ENCODE data around the gene SLC9A3.

Gene SLC9A3

GRCh38 chr5:485113-485945 is 38.9 kb downstream of the SLC9A3 start:
- TF ChIP-seq CTCF (IDR thresholded peaks at IDR 0.05; ENCODE audit: insufficient read depth, low read depth, low read length, missing control alignments): no peak
- DNase-seq (ENCODE audit: low read depth): no peak
- no peak overlapping the region for H3K4me3 ChIP-seq (ENCODE audit: low read depth, low read length)

- H3K4me3 ChIP-seq (ENCODE audit: low read depth, low read length): no peak overlapping the region
- no peak for DNase-seq (ENCODE audit: low read depth)
- TF ChIP-seq CTCF (IDR thresholded peaks at IDR 0.05; ENCODE audit: insufficient read depth, low read depth, low read length, missing control alignments): no peak
These were observed 39.7 kb downstream of the SLC9A3 start for GRCh38 chr5:484556-484955.

- no peak for DNase-seq (ENCODE audit: low read depth)
- H3K4me3 ChIP-seq (ENCODE audit: low read depth, low read length): no peak overlapping the region
- no peak for TF ChIP-seq CTCF (IDR thresholded peaks at IDR 0.05; ENCODE audit: insufficient read depth, low read depth, low read length, missing control alignments)
These were observed 40.7 kb downstream of the SLC9A3 start for GRCh38 chr5:483434-484140.

- TF ChIP-seq CTCF (IDR thresholded peaks at IDR 0.05; ENCODE audit: insufficient read depth, low read depth, low read length, missing control alignments): no peak
- H3K4me3 ChIP-seq (ENCODE audit: low read depth, low read length): no peak overlapping the region
- DNase-seq (ENCODE audit: low read depth): no peak
These were observed 41.2 kb downstream of the SLC9A3 start for GRCh38 chr5:483011-483410.

- TF ChIP-seq CTCF (IDR thresholded peaks at IDR 0.05; ENCODE audit: insufficient read depth, low read depth, low read length, missing control alignments): no peak
- no peak overlapping the region for H3K4me3 ChIP-seq (ENCODE audit: low read depth, low read length)
- no peak for DNase-seq (ENCODE audit: low read depth)
These were observed 41.7 kb downstream of the SLC9A3 start for GRCh38 chr5:482506-482905.

GRCh38 chr5:482021-482420 is 42.2 kb downstream of the SLC9A3 start:
- no peak overlapping the region for H3K4me3 ChIP-seq (ENCODE audit: low read depth, low read length)
- no peak for DNase-seq (ENCODE audit: low read depth)
- TF ChIP-seq CTCF (IDR thresholded peaks at IDR 0.05; ENCODE audit: insufficient read depth, low read depth, low read length, missing control alignments): no peak

Measured in GM12865 (cell line).